Psoas muscle (tissue), 8 donors: ENCODE data around the gene NCOR1. TPM values are rescaled to one million over a fixed set of nuclear protein-coding genes. Genes with fewer than 3 reads are reported as not detected.
"Not testable (repeated sequence)": the region's sequence is repeated elsewhere in the genome, so short reads cannot be mapped to it uniquely, and the experiment has no call there.

Experiments
- ATAC-seq, 4 donors: fragments of 200-7000 bp; cut with Tn5 transposase; one replicate each; pipeline ENCODE4 v1.9.1; 2020; ENCODE audit warnings: moderate library complexity in 3 of 4, mild to moderate bottlenecking in 2 of 4
- DNase-seq, 2 donors: peaks; one replicate each; pipeline ENCODE4 v3.0.0-alpha.2; 2020
- H3K27ac ChIP-seq: fragments of 200-600 bp; one replicate; pipeline ENCODE4 v1.8.0; 2022
- H3K27me3 ChIP-seq, 3 donors: fragments of 200-600 bp in 1 of 3; one replicate each; pipeline versions ENCODE4 v1.6.1 to v1.8.0; 2013 to 2022; ENCODE audit warnings: low read length in 2 of 3, mild to moderate bottlenecking in 2 of 3, moderate library complexity in 1 of 3; ENCODE audit not compliant: insufficient read depth in 3 of 3
- H3K36me3 ChIP-seq, 2 donors: fragments of 200-600 bp in 1 of 2; one replicate each; pipeline versions ENCODE4 v1.6.1 to v1.8.0; 2013 to 2022; ENCODE audit warnings: low read depth in 1 of 2, mild to moderate bottlenecking in 1 of 2, moderate library complexity in 1 of 2; ENCODE audit not compliant: insufficient read depth in 1 of 2
- H3K4me1 ChIP-seq: fragments of 200-600 bp; one replicate; pipeline ENCODE4 v1.8.0; 2022
- H3K4me3 ChIP-seq: fragments of 200-600 bp; one replicate; pipeline ENCODE4 v1.8.0; 2022; ENCODE audit warnings: mild to moderate bottlenecking
- H3K9me3 ChIP-seq: fragments of 200-600 bp; one replicate; pipeline ENCODE4 v1.8.0; 2022
- WGBS, 3 donors: extraction: QIAGEN DNeasy Blood & Tissue Kit; methylation state at CpG; one replicate each; pipeline versions ENCODE4 v1.1.6 to v1.1.7; 2013; 5-methylcytosine and 5-hydroxymethylcytosine counted together
- intact Hi-C, 2 donors: fragments of 100-400 bp; cut with DNase I; formaldehyde crosslinking; loops; one replicate each; pipeline versions ENCODE4 v1.11.0 to v1.14.2; 2022
- polyA plus RNA-seq, 3 donors: library from polyadenylated mRNA; stranded (reverse); fragments of 200-250 nt; gene quantifications; one replicate each; pipeline ENCODE4 v1.2.3, GENCODE V29; 2013
- total RNA-seq, 4 donors: library from RNA; stranded (reverse); fragmentation: NEBNext Ultra II Directional in 2 of 4; extraction: Animal tissue kit (Norgen Biotek cat#: 25700) in 2 of 4; gene quantifications; one replicate each; pipeline versions ENCODE4 v1.2.1 to v1.2.4, GENCODE V29; 2021 to 2023
- TF ChIP-seq, protein P1 (sequence below): fragments of 200-600 bp; IDR thresholded peaks from one replicate; pipeline ENCODE4 v1.8.0; 2022; ENCODE audit warnings: antibody characterized with exemption
- donor health status: healthy with polysubstance abuse.
- donor health status: DM: no; HTN: no; CAD: no; lungs with moderate emphysema.
- donor health status: Bipolar disorder and iron deficiency.
- donor health status: healthy.
- donor health status: DM: yes; HTN: yes; CAD: no.
- donor health status: DM: no; HTN: no; CAD: no.
- donor health status: DM: no; HTN: no; CAD: no.
- donor health status: DM: yes; HTN: yes; CAD: no.

The NCOR1 gene
- total and polyA plus RNA-seq, 7 donors: 22.8 to 102 (median 78.8) TPM

DNA sequence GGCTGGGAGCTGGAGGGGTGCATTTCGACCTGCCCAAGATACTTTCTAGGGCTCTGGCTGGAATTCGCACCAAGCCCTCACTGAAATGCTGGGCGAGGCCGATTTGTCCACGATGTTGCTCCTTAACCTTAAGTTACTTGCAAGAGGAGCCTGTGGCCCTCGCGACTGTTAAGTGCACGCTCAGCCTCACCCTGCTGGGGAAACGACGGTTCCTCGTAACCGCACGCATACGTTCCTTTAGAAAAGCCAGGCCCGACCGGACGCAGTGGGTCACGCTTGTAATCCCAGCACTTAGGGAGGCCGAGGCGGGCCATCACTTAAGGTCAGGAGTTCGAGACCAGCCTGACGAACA is 607 bp upstream of the NCOR1 start:
- Histone ChIP-seq H3K4me3 (peak overlapping the region; percentile 99), H3K36me3 (no peaks in the 10 kb centered on the region), H3K9me3 (no peaks in the 10 kb centered on the region), H3K27ac (peak overlapping the region; percentile 98), H3K4me1 (peaks cover 41% of the 10 kb centered on the region), H3K27me3 (no peaks in the 10 kb centered on the region)
- WGBS, 3 donors: 7 to 9% (median 8%) methylated on average over 22 of the region's 22 CpGs
- intact Hi-C loops: no loop called here
- TF ChIP-seq, protein P1, sequence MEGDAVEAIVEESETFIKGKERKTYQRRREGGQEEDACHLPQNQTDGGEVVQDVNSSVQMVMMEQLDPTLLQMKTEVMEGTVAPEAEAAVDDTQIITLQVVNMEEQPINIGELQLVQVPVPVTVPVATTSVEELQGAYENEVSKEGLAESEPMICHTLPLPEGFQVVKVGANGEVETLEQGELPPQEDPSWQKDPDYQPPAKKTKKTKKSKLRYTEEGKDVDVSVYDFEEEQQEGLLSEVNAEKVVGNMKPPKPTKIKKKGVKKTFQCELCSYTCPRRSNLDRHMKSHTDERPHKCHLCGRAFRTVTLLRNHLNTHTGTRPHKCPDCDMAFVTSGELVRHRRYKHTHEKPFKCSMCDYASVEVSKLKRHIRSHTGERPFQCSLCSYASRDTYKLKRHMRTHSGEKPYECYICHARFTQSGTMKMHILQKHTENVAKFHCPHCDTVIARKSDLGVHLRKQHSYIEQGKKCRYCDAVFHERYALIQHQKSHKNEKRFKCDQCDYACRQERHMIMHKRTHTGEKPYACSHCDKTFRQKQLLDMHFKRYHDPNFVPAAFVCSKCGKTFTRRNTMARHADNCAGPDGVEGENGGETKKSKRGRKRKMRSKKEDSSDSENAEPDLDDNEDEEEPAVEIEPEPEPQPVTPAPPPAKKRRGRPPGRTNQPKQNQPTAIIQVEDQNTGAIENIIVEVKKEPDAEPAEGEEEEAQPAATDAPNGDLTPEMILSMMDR: no peak
- ATAC-seq: peak; percentile 36 to 52 (median 45)
- no peak for DNase-seq

DNA sequence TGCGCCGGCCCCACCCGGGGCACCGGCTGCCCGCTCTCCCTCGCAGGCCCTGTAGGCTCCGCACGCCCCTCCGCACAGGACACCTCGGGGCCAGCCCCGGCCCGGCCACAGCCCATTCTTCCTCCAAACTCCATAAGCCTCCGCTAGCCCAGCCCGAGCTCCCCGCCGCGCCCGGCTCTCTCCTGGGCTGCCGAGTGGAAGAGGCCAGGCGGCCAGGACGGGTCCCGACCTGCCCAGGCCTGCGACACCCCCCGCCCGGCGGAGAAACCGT is 397 bp downstream of the NCOR1 start:
- TF ChIP-seq, protein P1: no peak
- intact Hi-C loops: no loop called here
- Histone ChIP-seq H3K36me3 (no peaks in the 10 kb centered on the region), H3K4me3 (peak overlapping the region; percentile 99), H3K27ac (peak overlapping the region; percentile 98), H3K4me1 (peaks cover 39% of the 10 kb centered on the region), H3K27me3 (no peaks in the 10 kb centered on the region), H3K9me3 (no peaks in the 10 kb centered on the region)
- DNase-seq (peak; percentile 55 to 75), ATAC-seq (peak; percentile 51 to 58 (median 55))
- 0 to 2% (median 1%) methylated on average over 23 to 27 of the region's 27 CpGs for WGBS, 3 donors

DNA sequence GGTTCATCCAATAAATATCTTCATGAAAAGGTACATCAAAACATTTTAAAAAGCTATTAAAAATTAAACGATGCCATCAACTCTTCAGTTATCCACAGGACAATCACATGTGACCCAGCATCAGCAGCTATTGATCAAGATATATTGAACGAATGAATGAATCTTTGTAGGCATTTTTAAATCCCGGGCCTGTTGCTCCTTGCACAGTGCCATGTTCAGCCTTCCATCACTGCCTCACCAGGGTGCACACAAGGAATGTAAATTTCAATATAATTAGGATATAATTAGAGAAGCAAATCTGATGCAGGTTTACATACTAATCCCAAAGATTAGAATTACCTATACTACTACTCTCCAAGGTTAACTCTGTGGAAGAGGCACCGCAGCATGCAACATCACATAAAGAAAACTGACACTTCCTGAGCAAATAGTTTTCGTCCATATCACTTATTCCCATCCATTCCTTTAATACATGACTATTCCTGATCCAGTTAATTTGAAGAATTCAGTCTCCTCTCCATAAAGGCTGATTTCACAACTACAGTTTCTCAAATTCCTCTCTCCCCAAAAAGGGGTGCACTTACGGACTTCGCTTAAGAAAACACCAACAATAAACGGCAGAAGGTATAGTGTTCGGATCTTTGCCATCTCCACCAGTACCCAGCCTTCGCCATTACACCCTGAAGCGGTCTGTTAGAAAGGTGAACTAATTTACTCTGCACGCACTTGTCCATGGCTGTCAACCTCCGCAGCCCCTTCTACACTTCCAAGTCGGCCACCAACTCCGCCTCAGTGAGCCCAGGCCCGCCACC is 938 bp downstream of the NCOR1 start:
- intact Hi-C loops: no loop called here
- WGBS, 3 donors: 4 to 6% (median 5%) methylated on average over 16 of the region's 16 CpGs
- Histone ChIP-seq H3K4me3 (peak overlapping the region; percentile 99), H3K27me3 (no peaks in the 10 kb centered on the region), H3K27ac (peak overlapping the region; percentile 98), H3K4me1 (peaks cover 39% of the 10 kb centered on the region), H3K36me3 (no peaks in the 10 kb centered on the region), H3K9me3 (no peaks in the 10 kb centered on the region)
- no peak for DNase-seq
- TF ChIP-seq, protein P1: no peak
- no peak for ATAC-seq

DNA sequence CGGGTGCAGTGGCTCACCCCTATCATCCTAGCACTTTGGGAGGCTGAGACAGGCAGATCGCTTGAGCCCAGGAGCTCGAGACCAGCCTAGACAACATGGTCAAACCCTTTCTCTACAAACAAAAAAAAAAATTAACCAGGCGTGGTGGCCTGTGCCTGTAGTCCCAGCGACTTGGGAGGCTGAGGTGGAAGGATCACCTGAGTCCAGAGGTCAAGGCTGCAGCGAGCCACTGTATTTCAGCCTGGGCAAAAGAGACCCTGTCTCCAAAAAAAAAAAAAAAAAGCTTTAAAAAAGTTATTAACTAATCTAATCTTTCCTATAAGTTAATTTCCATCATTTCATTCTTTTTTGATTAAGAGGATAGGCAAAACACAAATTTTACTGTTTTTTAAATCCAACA is 2.5 kb downstream of the NCOR1 start:
- H3K27me3 ChIP-seq: no peaks in the 10 kb centered on the region
- no peak for ATAC-seq
- intact Hi-C loops: no loop called here
- TF ChIP-seq, protein P1: no peak
- peak overlapping the region; percentile 99 for H3K4me3 ChIP-seq
- H3K36me3 ChIP-seq: no peaks in the 10 kb centered on the region
- no peak overlapping the region for H3K27ac ChIP-seq
- H3K4me1 ChIP-seq: peaks cover 39% of the 10 kb centered on the region
- no peaks in the 10 kb centered on the region for H3K9me3 ChIP-seq
- no peak for DNase-seq
- 87 to 94% (median 91%) methylated on average over 6 of the region's 6 CpGs for WGBS, 3 donors

DNA sequence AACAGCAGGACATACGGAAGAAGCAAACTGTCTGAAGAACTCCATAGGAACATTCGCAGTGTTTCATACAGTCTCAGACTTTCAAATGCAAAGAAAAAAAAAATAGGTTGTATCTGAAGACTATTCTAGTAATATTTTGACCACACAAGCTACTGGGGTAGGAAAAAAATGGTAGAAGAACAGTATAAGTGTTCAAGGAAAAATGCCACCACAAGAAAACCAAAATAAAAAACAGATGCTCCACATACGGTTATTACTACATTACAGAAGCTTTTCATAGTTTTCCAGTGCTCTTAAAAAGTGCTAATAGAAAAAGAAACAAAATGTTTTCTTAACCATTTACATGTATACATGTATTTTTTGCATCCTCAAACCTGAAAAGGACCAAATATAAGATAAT is 3.7 kb downstream of the NCOR1 start:
- Histone ChIP-seq H3K27ac (no peak overlapping the region), H3K4me1 (peaks cover 40% of the 10 kb centered on the region), H3K36me3 (no peaks in the 10 kb centered on the region), H3K9me3 (no peaks in the 10 kb centered on the region), H3K4me3 (no peak overlapping the region), H3K27me3 (no peaks in the 10 kb centered on the region)
- 74 to 82% (median 78%) methylated on average over 3 of the region's 3 CpGs for WGBS, 3 donors
- DNase-seq: no peak
- TF ChIP-seq, protein P1: no peak
- intact Hi-C loops: no loop called here
- ATAC-seq: no peak

DNA sequence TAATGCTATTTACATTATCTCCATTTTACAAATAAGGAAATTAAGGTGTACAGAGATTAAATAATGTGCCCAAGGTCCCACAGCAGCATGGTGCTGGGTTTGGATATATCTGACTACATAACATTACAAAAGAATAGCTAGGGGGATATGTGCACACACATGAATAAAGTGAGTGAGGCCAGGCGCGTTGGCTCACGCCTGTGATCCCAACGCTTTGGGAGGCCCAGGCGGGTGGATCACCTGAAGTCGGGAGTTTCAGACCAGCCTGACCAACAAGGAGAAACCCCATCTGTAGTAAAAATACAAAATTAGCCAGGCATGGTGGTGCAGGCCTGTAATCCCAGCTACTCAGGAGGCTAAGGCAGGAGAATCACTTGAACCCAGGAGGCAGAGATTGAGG is 10.6 kb downstream of the NCOR1 start:
- H3K27me3 ChIP-seq, ATAC-seq, H3K4me3 ChIP-seq, H3K9me3 ChIP-seq, H3K36me3 ChIP-seq, intact Hi-C loops, DNase-seq: not testable (repeated sequence)
- peak overlapping the region; percentile 65 for H3K27ac ChIP-seq
- peaks cover 63% of the 10 kb centered on the region for H3K4me1 ChIP-seq
- 86 to 90% (median 87%) methylated on average over 6 of the region's 6 CpGs for WGBS, 3 donors
